ENCODE measurements around the gene BUB1.

GRCh38 chr2:110720547-110720946, 42.7 kb upstream of the BUB1 start:
- TF ChIP-seq, protein P1, sequence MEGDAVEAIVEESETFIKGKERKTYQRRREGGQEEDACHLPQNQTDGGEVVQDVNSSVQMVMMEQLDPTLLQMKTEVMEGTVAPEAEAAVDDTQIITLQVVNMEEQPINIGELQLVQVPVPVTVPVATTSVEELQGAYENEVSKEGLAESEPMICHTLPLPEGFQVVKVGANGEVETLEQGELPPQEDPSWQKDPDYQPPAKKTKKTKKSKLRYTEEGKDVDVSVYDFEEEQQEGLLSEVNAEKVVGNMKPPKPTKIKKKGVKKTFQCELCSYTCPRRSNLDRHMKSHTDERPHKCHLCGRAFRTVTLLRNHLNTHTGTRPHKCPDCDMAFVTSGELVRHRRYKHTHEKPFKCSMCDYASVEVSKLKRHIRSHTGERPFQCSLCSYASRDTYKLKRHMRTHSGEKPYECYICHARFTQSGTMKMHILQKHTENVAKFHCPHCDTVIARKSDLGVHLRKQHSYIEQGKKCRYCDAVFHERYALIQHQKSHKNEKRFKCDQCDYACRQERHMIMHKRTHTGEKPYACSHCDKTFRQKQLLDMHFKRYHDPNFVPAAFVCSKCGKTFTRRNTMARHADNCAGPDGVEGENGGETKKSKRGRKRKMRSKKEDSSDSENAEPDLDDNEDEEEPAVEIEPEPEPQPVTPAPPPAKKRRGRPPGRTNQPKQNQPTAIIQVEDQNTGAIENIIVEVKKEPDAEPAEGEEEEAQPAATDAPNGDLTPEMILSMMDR (IDR thresholded peaks at IDR 0.05) = no peak
- no peak for TF ChIP-seq POLR2A (IDR thresholded peaks at IDR 0.05)

Data from adrenal gland (tissue), 5 donors.